Erythroblast (primary cell): ENCODE results near the gene PARP6.

ENCODE experiments used
- GATA1 ChIP-seq: IDR thresholded peaks from 2 replicates; pipeline ENCODE4 v1.6.1; 2011; ENCODE audit warnings: low read depth, mild to moderate bottlenecking, control low read depth, low read length, moderate library complexity
- POLR2A ChIP-seq: IDR thresholded peaks from 2 replicates; pipeline ENCODE4 v1.6.1; 2011; ENCODE audit warnings: mild to moderate bottlenecking, low read length

DNA sequence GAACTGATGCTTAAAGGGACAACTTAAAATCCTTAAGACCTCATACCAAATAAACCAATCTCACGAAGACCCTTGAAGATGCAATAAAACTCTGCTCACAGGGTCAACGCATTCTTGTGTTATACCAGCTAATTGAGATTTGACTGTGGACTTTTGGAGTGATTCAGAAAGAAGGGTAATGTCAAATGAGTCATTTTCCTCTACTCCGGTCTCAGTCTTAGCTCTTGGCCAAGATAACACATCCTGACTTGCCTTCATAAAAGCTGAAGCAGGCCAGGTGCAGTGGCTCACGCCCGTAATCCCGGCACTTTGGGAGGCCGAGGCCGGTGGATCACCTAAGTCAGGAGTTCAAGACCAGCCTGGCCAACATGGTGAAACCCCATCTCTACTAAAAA is 45.2 kb downstream of the PARP6 start:
- TF ChIP-seq POLR2A = no peak
- no peak for TF ChIP-seq GATA1
